B cell (primary cell): ENCODE results near the gene NMU. TPM values are rescaled to one million over a fixed set of nuclear protein-coding genes. Genes with fewer than 3 reads are reported as not detected.

Experiments
- ATAC-seq: fragments of 200-7000 bp; cut with Tn5 transposase; one replicate; pipeline ENCODE4 v1.10.0; 2021; ENCODE audit warnings: low read depth, mild to moderate bottlenecking, moderate number of reproducible peaks, moderate library complexity
- CTCF ChIA-PET: fragments of 350-600 bp; sonication (Branson Sonifier 250); formaldehyde crosslinking; loops from one replicate; lab custom pipeline; 2021; ENCODE audit warnings: antibody characterized with exemption, inconsistent platforms; lab: Charles Lee
- POLR2A ChIA-PET: fragments of 350-600 bp; sonication (Branson Sonifier 250); formaldehyde crosslinking; loops from one replicate; lab custom pipeline; 2021; ENCODE audit warnings: antibody characterized with exemption; lab: Charles Lee
- DNase-seq: peaks from one replicate; pipeline ENCODE4 v3.0.0; 2013
- H2AFZ ChIP-seq: 2 replicates; pipeline ENCODE4 v1.6.1; 2012; ENCODE audit warnings: mild to moderate bottlenecking, low read depth, low read length; ENCODE audit not compliant: insufficient read depth, poor library complexity, severe bottlenecking
- H3K27ac ChIP-seq, 2 donors: 1 replicate in 1 of 2; 2 replicates in 1 of 2; pipeline ENCODE4 v1.5.1; 2012 to 2013; ENCODE audit warnings: low read length in 2 of 2, mild to moderate bottlenecking in 2 of 2, moderate library complexity in 1 of 2
- H3K27me3 ChIP-seq, 4 experiments: fragments of 200-600 bp in 1 of 4; sonication (generic) in 1 of 4; replicated peaks in 1 of 4; 1 replicate in 2 of 4; 2 replicates in 2 of 4; pipeline versions ENCODE4 v1.6.1 to v1.7.0; 2013 to 2016; ENCODE audit warnings: low read length in 3 of 4, mild to moderate bottlenecking in 2 of 4, mixed read lengths in 1 of 4, moderate library complexity in 1 of 4; ENCODE audit not compliant: insufficient read depth in 4 of 4, control insufficient read depth in 3 of 4; ENCODE audit errors: control extremely low read depth in 1 of 4
- H3K36me3 ChIP-seq, 2 experiments: replicated peaks in 1 of 2; 1 replicate in 1 of 2; 2 replicates in 1 of 2; pipeline versions ENCODE4 v1.6.1 to v1.7.1; 2013; ENCODE audit warnings: low read length in 1 of 2; ENCODE audit not compliant: insufficient read depth in 2 of 2, control insufficient read depth in 1 of 2; ENCODE audit errors: control extremely low read depth in 1 of 2, extremely low read depth in 1 of 2
- H3K4me1 ChIP-seq, 2 donors: fragments of 200-600 bp in 1 of 2; sonication (generic) in 1 of 2; 1 replicate in 1 of 2; 2 replicates in 1 of 2; pipeline versions ENCODE4 v1.5.1 to v1.6.1; 2013 to 2017; ENCODE audit warnings: low read length in 2 of 2; ENCODE audit not compliant: control insufficient read depth in 2 of 2, insufficient read depth in 2 of 2
- H3K4me2 ChIP-seq: replicated peaks from 2 replicates; pipeline ENCODE3; 2012; ENCODE audit warnings: mild to moderate bottlenecking, low read depth, low read length; ENCODE audit not compliant: poor library complexity, severe bottlenecking
- H3K4me3 ChIP-seq, 5 experiments: fragments of 200-600 bp in 1 of 5; sonication (generic) in 1 of 5; 1 replicate in 3 of 5; 2 replicates in 2 of 5; pipeline versions ENCODE4 v1.5.1 to v1.7.0; 2011 to 2016; ENCODE audit warnings: low read length in 4 of 5, mild to moderate bottlenecking in 4 of 5, low read depth in 2 of 5, control low read depth in 1 of 5, moderate library complexity in 1 of 5; ENCODE audit not compliant: insufficient read depth in 1 of 5; ENCODE audit errors: control extremely low read depth in 1 of 5, extremely low read depth in 1 of 5
- H3K79me2 ChIP-seq: fragments of 200-600 bp; sonication (generic); one replicate; pipeline ENCODE4 v1.6.0; 2016; ENCODE audit warnings: low read length; ENCODE audit not compliant: control insufficient read depth, insufficient read depth
- H3K9ac ChIP-seq: fragments of 200-600 bp; sonication (generic); 2 replicates; pipeline ENCODE4 v1.6.1; 2017; ENCODE audit warnings: mild to moderate bottlenecking, low read length, moderate library complexity
- H3K9me3 ChIP-seq, 3 donors: one replicate each; pipeline versions ENCODE4 v1.6.1 to v1.7.1; 2013; ENCODE audit warnings: low read length in 2 of 3; ENCODE audit not compliant: control insufficient read depth in 2 of 3, insufficient read depth in 1 of 3; ENCODE audit errors: control extremely low read depth in 1 of 3
- H4K20me1 ChIP-seq: 2 replicates; pipeline ENCODE4 v1.6.0; 2012; ENCODE audit warnings: mild to moderate bottlenecking, low read length; ENCODE audit not compliant: insufficient read depth, control insufficient read depth, poor library complexity, severe bottlenecking
- H3K27ac Mint-ChIP-seq: one replicate; pipeline ENCODE4 v1.8.0; 2021; ENCODE audit warnings: mixed read lengths
- H3K27me3 Mint-ChIP-seq: one replicate; pipeline ENCODE4 v1.8.0; 2021; ENCODE audit warnings: mixed read lengths
- H3K4me1 Mint-ChIP-seq: one replicate; pipeline ENCODE4 v1.8.0; 2021; ENCODE audit warnings: mixed read lengths
- H3K4me3 Mint-ChIP-seq: one replicate; pipeline ENCODE4 v1.8.0; 2021; ENCODE audit warnings: mixed read lengths
- H3K9me3 Mint-ChIP-seq: one replicate; pipeline ENCODE4 v1.8.0; 2022; ENCODE audit warnings: mixed read lengths; ENCODE audit not compliant: insufficient read depth
- EZH2 ChIP-seq: IDR thresholded peaks from 2 replicates; pipeline ENCODE4 v1.6.1; 2012; ENCODE audit warnings: borderline replicate concordance, low read depth, mild to moderate bottlenecking, moderate library complexity, low read length; ENCODE audit not compliant: insufficient read depth, poor library complexity, severe bottlenecking
- WGBS: methylation state at CpG from one replicate; pipeline ENCODE4 v1.1.5; 2013; ENCODE audit warnings: missing lambda C conversion rate; ENCODE audit not compliant: insufficient coverage; 5-methylcytosine and 5-hydroxymethylcytosine counted together
- intact Hi-C: fragments of 100-400 bp; cut with micrococcal nuclease; formaldehyde crosslinking; loops from one replicate; pipeline ENCODE4 v1.10.0; 2022
- polyA plus RNA-seq: library from polyadenylated mRNA; depleted of rRNA; stranded (reverse); fragments of >200 nt; gene quantifications from 2 replicates; pipeline ENCODE4 v1.2.3, GENCODE V29; 2012
- total RNA-seq, 2 donors: library from RNA; stranded (reverse); fragments of 120-200 nt in 1 of 2; gene quantifications; 1 replicate in 1 of 2; 2 replicates in 1 of 2; pipeline versions ENCODE4 v1.2.3 to v1.2.4, GENCODE V29; 2013 to 2022
- TF ChIP-seq, protein P1 (sequence below): fragments of 200-600 bp; IDR thresholded peaks from one replicate; pipeline ENCODE4 v1.8.0; 2022; ENCODE audit warnings: antibody characterized with exemption, mild to moderate bottlenecking

Gene NMU
- total and polyA plus RNA-seq, 2 donors (not counting 1 experiment from before 2014, with no cell fraction given) = not detected

DNA sequence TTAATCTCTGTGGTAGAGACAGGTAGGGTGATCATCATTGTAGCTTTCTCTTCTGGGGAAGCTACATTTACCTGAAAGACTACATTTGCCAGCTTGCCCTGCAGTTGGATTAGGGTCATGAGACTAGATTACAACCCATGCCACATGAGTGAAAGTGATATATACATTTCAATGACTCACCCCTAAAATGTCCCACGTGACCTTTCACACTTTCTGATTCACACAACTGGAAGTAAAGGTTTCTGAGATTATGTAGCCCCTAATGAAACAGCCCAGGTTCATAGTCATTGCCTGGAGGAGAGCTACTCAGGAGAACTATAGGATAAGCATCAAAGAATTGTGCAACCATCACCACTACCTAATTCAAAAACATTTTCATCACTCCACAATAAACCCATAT lies 61.8 kb downstream of the NMU start:
- Histone ChIP-seq H2AFZ (no peak overlapping the region), H3K27me3 (peaks cover 0 to 3% (median 0%) of the 10 kb centered on the region in 4 experiments), H3K9ac (no peak overlapping the region), H3K4me3 (no peak overlapping the region), H4K20me1 (no peaks in the 10 kb centered on the region), H3K4me2 (no peak overlapping the region), H3K79me2 (no peaks in the 10 kb centered on the region), H3K36me3 (no peaks in the 10 kb centered on the region), H3K4me1 (no peaks in the 10 kb centered on the region), H3K9me3 (peaks cover 3 to 27% (median 12%) of the 10 kb centered on the region in 3 donors), H3K27ac (no peak overlapping the region)
- peaks cover 2% of the 10 kb centered on the region for H3K9me3 Mint-ChIP-seq
- H3K27me3 Mint-ChIP-seq = no peaks in the 10 kb centered on the region
- no peak for DNase-seq
- POLR2A ChIA-PET = no interaction called here
- whole genome bisulfite sequencing = no CpG with 5 or more reads among the region's 1 CpG
- TF ChIP-seq EZH2 = no peak
- TF ChIP-seq, protein P1, sequence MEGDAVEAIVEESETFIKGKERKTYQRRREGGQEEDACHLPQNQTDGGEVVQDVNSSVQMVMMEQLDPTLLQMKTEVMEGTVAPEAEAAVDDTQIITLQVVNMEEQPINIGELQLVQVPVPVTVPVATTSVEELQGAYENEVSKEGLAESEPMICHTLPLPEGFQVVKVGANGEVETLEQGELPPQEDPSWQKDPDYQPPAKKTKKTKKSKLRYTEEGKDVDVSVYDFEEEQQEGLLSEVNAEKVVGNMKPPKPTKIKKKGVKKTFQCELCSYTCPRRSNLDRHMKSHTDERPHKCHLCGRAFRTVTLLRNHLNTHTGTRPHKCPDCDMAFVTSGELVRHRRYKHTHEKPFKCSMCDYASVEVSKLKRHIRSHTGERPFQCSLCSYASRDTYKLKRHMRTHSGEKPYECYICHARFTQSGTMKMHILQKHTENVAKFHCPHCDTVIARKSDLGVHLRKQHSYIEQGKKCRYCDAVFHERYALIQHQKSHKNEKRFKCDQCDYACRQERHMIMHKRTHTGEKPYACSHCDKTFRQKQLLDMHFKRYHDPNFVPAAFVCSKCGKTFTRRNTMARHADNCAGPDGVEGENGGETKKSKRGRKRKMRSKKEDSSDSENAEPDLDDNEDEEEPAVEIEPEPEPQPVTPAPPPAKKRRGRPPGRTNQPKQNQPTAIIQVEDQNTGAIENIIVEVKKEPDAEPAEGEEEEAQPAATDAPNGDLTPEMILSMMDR = no peak
- CTCF ChIA-PET = interaction anchor here (0.5 kb wide), 1 partner anchor 30 kb away, joined by 4 read pairs; no protein-coding TSS in a partner anchor
- no peaks in the 10 kb centered on the region for H3K4me1 Mint-ChIP-seq
- intact Hi-C loops = no loop called here
- no peak overlapping the region for H3K27ac Mint-ChIP-seq
- no peak for ATAC-seq
- no peak overlapping the region for H3K4me3 Mint-ChIP-seq

DNA sequence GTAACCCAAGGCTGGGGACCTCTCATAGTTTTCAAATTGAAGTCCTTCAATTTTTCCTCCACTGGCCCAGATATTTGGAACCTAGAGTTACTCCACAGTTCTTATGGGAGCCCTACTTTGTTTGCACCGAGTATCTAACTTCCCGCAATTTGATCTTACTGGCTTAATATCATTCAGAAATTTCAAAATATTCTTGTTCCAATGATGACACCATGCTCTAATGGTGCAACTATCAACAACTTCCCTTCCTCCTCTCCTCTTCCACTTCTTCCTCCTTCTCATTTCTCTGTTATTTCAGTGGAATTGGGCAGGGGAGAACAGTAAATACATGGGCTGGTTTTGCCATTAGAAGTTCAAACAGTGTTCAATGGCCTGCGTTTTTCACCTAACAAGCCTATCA lies 64.3 kb downstream of the NMU start:
- Histone ChIP-seq H2AFZ (no peak overlapping the region), H3K79me2 (no peaks in the 10 kb centered on the region), H3K36me3 (no peaks in the 10 kb centered on the region), H3K4me1 (no peaks in the 10 kb centered on the region), H3K27ac (no peak overlapping the region), H3K4me2 (no peak overlapping the region), H3K4me3 (no peak overlapping the region), H4K20me1 (no peaks in the 10 kb centered on the region), H3K27me3 (peaks cover 0 to 3% (median 0%) of the 10 kb centered on the region in 4 experiments), H3K9me3 (peaks cover 3 to 13% (median 9%) of the 10 kb centered on the region in 3 donors), H3K9ac (no peak overlapping the region)
- intact Hi-C loops = no loop called here
- no peak overlapping the region for H3K4me3 Mint-ChIP-seq
- H3K4me1 Mint-ChIP-seq = peaks cover 4% of the 10 kb centered on the region
- H3K27me3 Mint-ChIP-seq = no peaks in the 10 kb centered on the region
- peaks cover 2% of the 10 kb centered on the region for H3K9me3 Mint-ChIP-seq
- no peak overlapping the region for H3K27ac Mint-ChIP-seq
- ATAC-seq = no peak
- TF ChIP-seq, protein P1 = no peak
- WGBS = 100% methylated on average over 2 of the region's 3 CpGs
- POLR2A ChIA-PET = no interaction called here
- CTCF ChIA-PET = no interaction called here
- no peak for DNase-seq
